Measurements from ENCODE around the gene SLC1A3. TPM values are rescaled to one million over a fixed set of nuclear protein-coding genes. Genes with fewer than 3 reads are reported as not detected.

The SLC1A3 gene
- total RNA-seq, 1 donor from 2014 or later = not detected

- DNase-seq (ENCODE audit: low read depth in 2 of 2) = no peak
Observed at GRCh38 chr5:36599986-36600779, 6.2 kb upstream of the SLC1A3 start.

- no peak for DNase-seq (ENCODE audit: low read depth in 2 of 2)
Observed at GRCh38 chr5:36600917-36601527, 5.4 kb upstream of the SLC1A3 start.

- DNase-seq (ENCODE audit: low read depth in 2 of 2) = peak in 1 of 2 donors; percentile 48
Observed at GRCh38 chr5:36602704-36603321, 3.6 kb upstream of the SLC1A3 start.

GRCh38 chr5:36605241-36605640 is 1.2 kb upstream of the SLC1A3 start:
- no peak for DNase-seq (ENCODE audit: low read depth in 2 of 2)

- no peak for DNase-seq (ENCODE audit: low read depth in 2 of 2)
Observed at GRCh38 chr5:36606036-36606427, 374 bp upstream of the SLC1A3 start.

GRCh38 chr5:36607114-36607571 is 737 bp downstream of the SLC1A3 start:
- peak; percentile 16 to 23 for DNase-seq (ENCODE audit: low read depth in 2 of 2)

- DNase-seq (ENCODE audit: low read depth in 2 of 2) = no peak
Observed at GRCh38 chr5:36607838-36608783, 1.7 kb downstream of the SLC1A3 start.

GRCh38 chr5:36610621-36611020 is 4.2 kb downstream of the SLC1A3 start:
- no peak for DNase-seq (ENCODE audit: low read depth in 2 of 2)

GRCh38 chr5:36611520-36612274 is 5.3 kb downstream of the SLC1A3 start:
- DNase-seq (ENCODE audit: low read depth in 2 of 2) = no peak

- DNase-seq (ENCODE audit: low read depth in 2 of 2) = no peak
Observed at GRCh38 chr5:36613241-36613640, 6.8 kb downstream of the SLC1A3 start.

- DNase-seq (ENCODE audit: low read depth in 2 of 2) = no peak
Observed at GRCh38 chr5:36613771-36614656, 7.6 kb downstream of the SLC1A3 start.

GRCh38 chr5:36614657-36615308 is 8.4 kb downstream of the SLC1A3 start:
- no peak for DNase-seq (ENCODE audit: low read depth in 2 of 2)

GRCh38 chr5:36619012-36619635 is 12.7 kb downstream of the SLC1A3 start:
- no peak for DNase-seq (ENCODE audit: low read depth in 2 of 2)

GRCh38 chr5:36621985-36622384 is 15.6 kb downstream of the SLC1A3 start:
- no peak for DNase-seq (ENCODE audit: low read depth in 2 of 2)

GRCh38 chr5:36623832-36624231 is 17.4 kb downstream of the SLC1A3 start:
- DNase-seq (ENCODE audit: low read depth in 2 of 2) = no peak

GRCh38 chr5:36624277-36624676 is 17.9 kb downstream of the SLC1A3 start:
- DNase-seq (ENCODE audit: low read depth in 2 of 2) = no peak

GRCh38 chr5:36628695-36629094 is 22.3 kb downstream of the SLC1A3 start:
- DNase-seq (ENCODE audit: low read depth in 2 of 2) = no peak

GRCh38 chr5:36629729-36630128 is 23.3 kb downstream of the SLC1A3 start:
- no peak for DNase-seq (ENCODE audit: low read depth in 2 of 2)

Measured in lung microvascular endothelial cell (primary cell).